Measurements from ENCODE around the gene PLCD3.

GRCh38 chr17:45144199-45145034, 12.1 kb upstream of the PLCD3 start:
- TF ChIP-seq CTCF (IDR thresholded peaks at IDR 0.05; ENCODE audit: low read depth, low read length) (no peak), EZH2phosphoT487 (IDR thresholded peaks at IDR 0.05; ENCODE audit: low read depth) (no peak)

All from OCI-LY3 (cell line).